Adipocyte (in vitro differentiated cells): ENCODE results near the gene UAP1.
A peak's percentile ranks its signal among the peaks of the same experiment; 100 is the strongest.

Experiments
- DNase-seq: peaks from one replicate; pipeline ENCODE4 v3.0.0-alpha.2; 2015; ENCODE audit warnings: low read depth
- H3K27me3 ChIP-seq: replicated peaks from 2 replicates; pipeline ENCODE4 v1.7.0; 2013; ENCODE audit warnings: mild to moderate bottlenecking, low read length, moderate library complexity; ENCODE audit not compliant: control insufficient read depth, insufficient read depth
- H3K36me3 ChIP-seq: 2 replicates; pipeline ENCODE4 v1.7.0; 2013; ENCODE audit warnings: low read length, mild to moderate bottlenecking, moderate library complexity; ENCODE audit not compliant: control insufficient read depth, insufficient read depth, severe bottlenecking
- H3K4me1 ChIP-seq: 2 replicates; pipeline ENCODE4 v1.7.0; 2013; ENCODE audit warnings: mild to moderate bottlenecking, low read length, moderate library complexity; ENCODE audit not compliant: control insufficient read depth, insufficient read depth
- H3K4me3 ChIP-seq: 2 replicates; pipeline ENCODE4 v1.7.0; 2013; ENCODE audit warnings: mild to moderate bottlenecking, low read length, moderate library complexity
- H3K9ac ChIP-seq: 2 replicates; pipeline ENCODE4 v1.7.0; 2013; ENCODE audit warnings: mild to moderate bottlenecking, low read length, moderate library complexity
- H3K9me3 ChIP-seq: 2 replicates; pipeline ENCODE4 v1.7.0; 2013; ENCODE audit warnings: mild to moderate bottlenecking, low read length, moderate library complexity; ENCODE audit not compliant: control insufficient read depth

The UAP1 gene

DNA sequence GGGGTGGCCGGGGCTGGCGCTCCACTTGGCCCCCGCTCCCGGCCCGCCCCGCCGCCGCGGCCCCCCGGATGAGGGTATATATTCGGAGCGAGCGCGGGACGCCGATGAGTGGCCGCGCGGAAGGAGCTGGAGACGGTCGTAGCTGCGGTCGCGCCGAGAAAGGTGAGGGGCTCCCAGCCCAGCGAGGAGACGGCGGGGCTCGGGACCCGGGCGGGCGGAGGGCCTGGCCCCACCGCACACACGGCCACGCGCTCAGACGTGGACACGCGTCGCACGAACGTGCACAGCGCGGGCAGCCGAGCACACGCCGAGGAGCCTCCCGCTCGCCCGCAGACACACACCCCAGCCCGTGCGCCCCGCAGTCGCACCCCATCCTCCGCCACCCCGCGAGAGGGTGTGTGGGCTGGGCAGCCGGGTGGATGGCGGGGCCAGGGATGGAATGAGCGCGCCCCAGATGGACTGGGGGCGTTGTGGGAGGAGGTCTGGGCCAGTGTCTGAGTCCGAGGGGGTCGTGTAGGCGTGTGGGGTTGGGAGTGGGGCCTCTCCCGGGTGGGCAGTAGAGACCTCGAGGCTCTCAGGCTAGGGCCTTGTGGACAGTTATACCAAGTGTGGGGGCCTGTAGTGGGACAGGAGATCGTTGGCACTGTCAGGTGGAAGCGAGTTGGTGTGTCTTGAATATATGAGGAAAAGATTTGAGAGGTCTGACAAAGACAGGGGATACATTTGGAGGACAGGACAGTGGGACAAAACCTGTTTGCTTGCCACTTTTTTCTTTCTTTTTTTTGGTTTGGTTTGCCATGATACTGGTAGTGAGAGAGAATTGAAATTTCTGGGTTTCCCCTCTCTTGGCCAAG, at the start of gene UAP1:
TSS of gene UAP1 (plus strand) at position 107 of the 854 bp plus-strand sequence. CDS start 4,347 bp downstream, outside the sequence.
- Histone ChIP-seq H3K36me3 (peaks cover 15% of the 10 kb centered on the region), H3K4me3 (peak within 1 kb of the TSS; percentile 88), H3K9me3 (no peaks in the 10 kb centered on the region), H3K9ac (peak within 1 kb of the TSS; percentile 91), H3K4me1 (peaks cover 41% of the 10 kb centered on the region), H3K27me3 (no peaks in the 10 kb centered on the region)
- no peak for DNase-seq

DNA sequence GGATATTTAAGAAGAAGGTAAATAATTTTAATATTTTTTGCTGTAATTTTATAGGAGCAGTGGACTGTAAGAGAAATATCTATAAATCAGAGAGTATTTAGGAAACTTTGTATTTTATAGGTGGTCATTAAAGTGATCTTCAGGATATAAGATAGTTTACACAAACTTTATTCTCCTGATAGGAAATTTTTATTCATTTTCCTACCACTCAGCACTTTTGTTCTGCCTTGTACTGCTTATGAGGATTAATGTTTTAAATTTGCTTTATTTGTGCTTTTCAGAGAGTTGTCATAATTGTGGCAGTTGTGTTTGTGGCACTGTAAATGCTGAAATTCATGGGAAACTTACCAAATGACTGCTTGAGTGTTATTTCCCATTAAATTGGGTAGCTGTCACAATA, 34.2 kb upstream of the UAP1 start:
- Histone ChIP-seq H3K36me3 (peaks cover 54% of the 10 kb centered on the region), H3K9ac (no peak overlapping the region), H3K4me3 (no peak overlapping the region), H3K4me1 (no peaks in the 10 kb centered on the region), H3K27me3 (no peaks in the 10 kb centered on the region), H3K9me3 (no peaks in the 10 kb centered on the region)
- no peak for DNase-seq

- no peak overlapping the region for H3K9ac ChIP-seq
- no peaks in the 10 kb centered on the region for H3K27me3 ChIP-seq
- H3K4me1 ChIP-seq, result no peaks in the 10 kb centered on the region
- H3K9me3 ChIP-seq, result no peaks in the 10 kb centered on the region
- no peak for DNase-seq
- no peak overlapping the region for H3K4me3 ChIP-seq
- H3K36me3 ChIP-seq, result peaks cover 22% of the 10 kb centered on the region
Measured at GRCh38 chr1:162530307-162530987, 31.1 kb upstream of the UAP1 start.

GRCh38 chr1:162530988-162531319, 30.6 kb upstream of the UAP1 start:
- Histone ChIP-seq H3K4me3 (no peak overlapping the region), H3K4me1 (no peaks in the 10 kb centered on the region), H3K9me3 (no peaks in the 10 kb centered on the region), H3K36me3 (peaks cover 17% of the 10 kb centered on the region), H3K9ac (no peak overlapping the region), H3K27me3 (no peaks in the 10 kb centered on the region)
- no peak for DNase-seq

- Histone ChIP-seq H3K9me3 (no peaks in the 10 kb centered on the region), H3K4me1 (peaks cover 19% of the 10 kb centered on the region), H3K27me3 (no peaks in the 10 kb centered on the region), H3K9ac (no peak overlapping the region), H3K36me3 (no peaks in the 10 kb centered on the region), H3K4me3 (no peak overlapping the region)
- no peak for DNase-seq
Measured at GRCh38 chr1:162535501-162535900, 26.0 kb upstream of the UAP1 start.

DNA sequence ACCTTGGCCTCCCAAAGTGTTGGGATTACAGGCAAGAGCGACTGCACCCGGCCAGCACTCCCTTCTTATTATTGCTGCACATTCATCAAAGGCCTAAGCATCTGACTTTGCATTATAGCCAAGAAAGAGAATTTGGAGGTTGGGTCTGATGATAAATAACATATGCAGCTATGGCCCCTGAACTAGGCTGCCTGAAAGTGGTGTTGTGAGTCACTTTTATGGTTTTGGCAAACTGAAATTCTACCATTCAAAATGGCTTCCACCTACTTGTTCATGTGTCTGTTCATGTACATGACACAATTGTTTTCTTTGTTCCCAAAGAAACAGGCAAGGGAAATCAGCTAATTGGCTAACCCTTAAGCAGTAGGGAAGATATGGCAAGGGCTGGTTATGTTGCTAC, 25.0 kb upstream of the UAP1 start:
- H3K27me3 ChIP-seq, result no peaks in the 10 kb centered on the region
- H3K4me3 ChIP-seq, result no peak overlapping the region
- DNase-seq, result no peak
- H3K9me3 ChIP-seq, result no peaks in the 10 kb centered on the region
- no peaks in the 10 kb centered on the region for H3K36me3 ChIP-seq
- H3K4me1 ChIP-seq, result peaks cover 24% of the 10 kb centered on the region
- no peak overlapping the region for H3K9ac ChIP-seq

DNA sequence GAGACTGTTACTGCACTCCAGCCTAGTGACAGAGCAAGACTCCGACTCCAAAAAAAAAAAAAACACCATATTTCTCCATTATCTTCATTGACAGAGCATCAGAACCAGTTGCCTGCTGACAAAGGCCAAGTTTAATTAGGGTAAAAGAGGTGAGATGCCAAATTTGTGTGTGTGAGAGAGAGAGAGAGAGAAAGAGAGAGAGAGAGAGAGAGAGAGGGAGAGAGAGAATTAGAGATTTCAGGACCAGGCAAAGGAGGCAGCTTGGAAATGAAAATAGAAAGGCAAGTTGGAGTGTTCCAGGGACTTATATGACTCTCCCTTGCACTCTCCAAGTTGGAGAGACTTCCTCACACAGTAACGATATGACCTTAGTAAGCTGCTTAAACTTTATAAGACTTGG, 24.3 kb upstream of the UAP1 start:
- no peaks in the 10 kb centered on the region for H3K36me3 ChIP-seq
- H3K4me1 ChIP-seq, result peaks cover 29% of the 10 kb centered on the region
- DNase-seq, result no peak
- no peaks in the 10 kb centered on the region for H3K9me3 ChIP-seq
- H3K9ac ChIP-seq, result no peak overlapping the region
- H3K4me3 ChIP-seq, result no peak overlapping the region
- H3K27me3 ChIP-seq, result no peaks in the 10 kb centered on the region

DNA sequence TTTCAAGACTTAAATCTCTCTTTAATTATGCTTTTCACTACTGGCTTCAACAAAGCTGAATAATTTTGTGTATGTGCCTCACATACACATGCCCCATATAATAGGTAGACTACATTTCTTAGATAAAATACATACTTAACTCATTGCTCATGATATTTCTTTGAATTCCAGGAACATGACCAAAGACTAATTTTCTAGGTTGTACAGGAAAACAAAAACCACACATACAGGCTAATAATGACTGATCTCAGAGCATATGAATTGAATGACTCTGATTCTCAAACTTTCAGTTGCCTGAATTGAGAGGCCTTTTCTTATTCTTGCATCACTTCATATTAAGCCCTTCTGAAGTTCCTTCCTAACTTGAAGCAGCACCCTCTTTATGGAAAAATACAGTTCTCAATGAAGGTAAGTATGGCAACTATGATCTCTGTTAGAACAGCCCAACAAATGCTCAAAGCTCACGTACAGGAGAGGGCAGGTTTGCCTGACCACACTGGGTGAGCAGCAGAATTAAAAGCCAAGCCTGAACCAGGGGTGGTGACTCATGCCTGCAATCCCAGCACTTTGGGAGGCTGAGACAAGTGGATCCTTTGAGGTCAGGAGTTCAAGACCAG, 22.6 kb upstream of the UAP1 start:
- Histone ChIP-seq H3K36me3 (no peaks in the 10 kb centered on the region), H3K9ac (peak overlapping the region; percentile 27), H3K9me3 (no peaks in the 10 kb centered on the region), H3K4me3 (no peak overlapping the region), H3K27me3 (no peaks in the 10 kb centered on the region), H3K4me1 (peaks cover 35% of the 10 kb centered on the region)
- peak; percentile 74 for DNase-seq

GRCh38 chr1:162541619-162542141, 19.8 kb upstream of the UAP1 start:
- Histone ChIP-seq H3K27me3 (no peaks in the 10 kb centered on the region), H3K9ac (peak overlapping the region; percentile 74), H3K4me3 (no peak overlapping the region), H3K36me3 (no peaks in the 10 kb centered on the region), H3K4me1 (peaks cover 36% of the 10 kb centered on the region), H3K9me3 (no peaks in the 10 kb centered on the region)
- peak; percentile 91 for DNase-seq

DNA sequence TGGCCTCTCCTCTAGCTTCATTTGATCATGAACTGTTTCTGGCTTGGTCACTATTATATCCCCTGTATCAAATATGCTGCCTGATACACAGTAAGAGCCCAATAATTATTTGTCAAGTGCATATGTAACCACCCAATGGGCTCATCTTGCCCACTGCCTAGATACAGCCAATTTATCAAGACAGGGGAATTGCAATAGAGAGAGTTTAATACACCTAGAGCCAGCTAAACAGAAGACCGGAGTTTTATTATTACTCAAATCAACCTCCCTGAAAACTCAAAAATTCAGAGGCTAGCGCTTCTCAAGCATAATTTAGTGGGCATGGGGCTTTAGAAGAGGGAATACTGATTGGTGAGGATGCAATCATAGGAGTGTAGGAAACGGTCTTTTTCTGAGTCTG, 18.3 kb upstream of the UAP1 start:
- no peak for DNase-seq
- Histone ChIP-seq H3K4me1 (peaks cover 41% of the 10 kb centered on the region), H3K9me3 (no peaks in the 10 kb centered on the region), H3K27me3 (no peaks in the 10 kb centered on the region), H3K4me3 (no peak overlapping the region), H3K36me3 (no peaks in the 10 kb centered on the region), H3K9ac (no peak overlapping the region)

GRCh38 chr1:162548170-162548569, 13.4 kb upstream of the UAP1 start:
- Histone ChIP-seq H3K36me3 (no peaks in the 10 kb centered on the region), H3K27me3 (no peaks in the 10 kb centered on the region), H3K4me1 (peaks cover 47% of the 10 kb centered on the region), H3K9me3 (no peaks in the 10 kb centered on the region), H3K4me3 (peak overlapping the region; percentile 13), H3K9ac (peak overlapping the region; percentile 67)
- DNase-seq, result peak; percentile 42
